ENCODE measurements around the gene TAF8.

GRCh38 chr6:42012501-42013133, 37.7 kb upstream of the TAF8 start:
- TF ChIP-seq CTCF (IDR thresholded peaks at IDR 0.05): no peak
- no peak for TF ChIP-seq POLR2A (IDR thresholded peaks at IDR 0.05)
